Middle frontal gyrus (tissue), 1 donor: ENCODE measurements around the gene CACNA1A.
A peak's percentile ranks its signal among the peaks of the same experiment; 100 is the strongest.

Experiments
- DNase-seq: peaks from one replicate; pipeline ENCODE4 v3.0.0-alpha.2; 2015; ENCODE audit warnings: low spot score; ENCODE audit errors: extremely low spot score

CACNA1A gene

DNA sequence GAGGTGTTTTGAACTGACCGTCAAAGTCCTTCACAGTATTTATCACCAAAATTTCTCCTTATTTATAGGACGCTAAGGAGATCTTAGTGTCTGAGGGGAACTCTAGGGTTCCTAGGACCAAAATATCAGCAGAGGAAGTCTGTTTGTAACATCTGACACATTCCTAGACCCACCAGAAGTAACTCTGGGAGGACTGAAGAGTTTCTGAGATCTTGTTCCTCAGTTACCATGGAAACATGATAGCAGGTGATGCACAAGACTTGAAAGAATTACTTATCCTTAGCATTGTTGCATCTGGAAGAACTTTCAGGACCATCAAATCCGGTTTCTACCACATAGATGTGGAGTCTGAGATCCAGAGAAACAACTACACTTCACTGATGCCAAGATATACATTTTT lies 191.5 kb downstream of the CACNA1A start:
- DNase-seq = no peak

DNA sequence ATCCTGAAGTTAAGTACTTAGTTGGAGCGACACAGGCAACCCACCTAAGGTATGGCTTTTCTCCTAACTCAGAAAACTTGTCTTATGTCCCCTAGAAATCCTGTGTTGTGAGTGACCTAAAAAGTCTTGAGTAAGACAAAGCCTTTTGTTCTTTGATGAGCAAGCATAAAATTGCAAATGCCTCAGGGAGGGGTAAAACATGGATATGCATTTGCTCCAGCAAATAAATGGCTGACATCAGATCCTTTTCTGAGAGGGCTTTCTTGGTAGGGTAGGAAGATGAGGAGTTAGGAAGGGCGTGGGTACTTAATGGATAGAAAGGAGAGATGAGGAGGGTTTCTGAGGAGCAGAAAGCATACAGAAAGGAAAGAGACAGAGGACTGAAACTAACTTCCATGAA lies 192.4 kb downstream of the CACNA1A start:
- no peak for DNase-seq

DNA sequence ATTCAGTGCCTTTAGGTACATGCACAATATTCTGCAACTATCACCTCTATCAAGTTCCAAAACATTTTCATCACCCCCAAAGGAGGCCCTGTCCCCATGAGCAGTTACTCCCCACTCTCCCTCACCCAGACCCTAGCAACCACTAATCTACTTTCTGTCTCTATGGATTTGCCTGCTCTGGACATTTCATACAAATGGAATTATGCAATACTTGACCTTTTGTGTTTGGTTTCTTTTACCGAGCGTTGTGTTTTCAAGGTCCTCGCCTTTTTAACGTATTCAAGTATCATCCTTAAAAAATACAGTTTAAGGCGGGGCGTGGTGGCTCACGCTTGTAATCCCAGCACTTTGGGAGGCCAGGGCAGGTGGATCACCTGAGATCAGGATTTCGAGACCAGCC lies 196.4 kb downstream of the CACNA1A start:
- DNase-seq = no peak

DNA sequence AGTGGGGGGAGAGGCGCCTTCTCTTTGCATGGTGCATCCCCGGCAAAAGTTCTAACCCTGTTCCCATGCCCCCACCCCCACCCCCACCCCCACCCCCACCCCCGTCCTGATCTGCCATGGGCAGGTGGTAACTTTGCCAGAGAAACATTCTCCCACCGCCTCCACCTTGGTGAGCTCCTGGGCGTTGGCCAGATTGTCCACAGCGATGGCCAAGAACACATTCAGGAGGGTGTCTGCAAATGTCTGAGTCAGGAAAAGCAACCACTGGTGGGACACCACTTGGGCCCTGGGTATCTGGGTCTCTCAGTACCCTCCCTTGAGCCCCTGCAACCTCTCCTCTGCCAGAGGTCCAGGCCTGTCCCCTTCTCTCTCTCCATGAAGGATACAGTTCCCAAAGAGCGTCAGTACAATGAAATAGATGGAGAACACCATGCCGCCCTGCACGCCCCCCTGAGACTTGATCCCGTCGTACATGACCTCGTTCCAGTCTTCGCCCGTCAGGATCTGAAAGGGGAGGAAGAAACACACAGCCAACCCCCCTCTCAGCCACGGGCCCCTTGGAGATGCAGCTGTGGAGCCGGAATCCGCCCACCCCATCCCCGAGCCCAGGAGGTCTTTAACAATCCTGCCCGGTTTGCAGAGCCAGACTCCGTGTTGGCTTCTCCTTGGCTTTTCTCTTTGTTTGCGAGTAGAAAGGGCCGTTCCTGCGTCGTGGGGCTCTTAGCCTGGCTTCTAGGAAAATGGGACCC lies 202.7 kb downstream of the CACNA1A start:
- no peak for DNase-seq

DNA sequence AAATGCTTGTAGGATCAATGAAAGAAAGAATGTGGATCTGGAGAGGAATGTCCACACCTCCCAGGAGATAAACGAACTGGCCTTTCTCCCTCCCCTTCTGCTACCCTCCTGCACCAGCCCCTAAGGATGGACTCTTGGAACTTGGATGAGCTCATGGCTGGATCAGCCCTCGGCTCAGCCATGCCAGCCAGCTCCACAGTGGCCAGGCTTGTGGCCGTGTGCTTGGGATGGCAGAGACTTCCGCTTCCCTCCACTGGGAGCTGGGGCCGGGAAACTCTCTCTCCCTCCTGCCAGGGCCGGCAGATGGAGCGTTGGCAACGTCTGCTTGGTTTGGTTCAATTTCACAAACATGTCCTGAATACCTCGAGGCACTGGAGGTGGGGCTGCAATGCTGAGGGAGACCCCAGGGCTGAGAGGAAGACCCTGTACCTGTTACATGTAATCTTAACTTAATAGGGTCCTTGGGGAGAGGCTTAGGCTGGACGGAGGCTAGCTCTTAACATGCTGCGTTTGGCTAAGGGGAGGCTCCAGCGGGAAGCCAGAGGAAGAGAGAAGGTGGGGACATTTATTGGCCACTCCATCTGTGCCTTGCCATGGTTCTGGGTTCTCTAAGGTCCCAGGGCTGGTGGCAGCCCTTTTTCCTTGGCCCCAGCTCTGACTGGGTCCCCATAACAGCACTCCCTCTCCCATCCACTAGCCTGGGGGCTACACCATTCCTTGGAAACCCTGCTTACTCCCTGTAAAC lies 203.6 kb downstream of the CACNA1A start:
- DNase-seq = peak; percentile 14

DNA sequence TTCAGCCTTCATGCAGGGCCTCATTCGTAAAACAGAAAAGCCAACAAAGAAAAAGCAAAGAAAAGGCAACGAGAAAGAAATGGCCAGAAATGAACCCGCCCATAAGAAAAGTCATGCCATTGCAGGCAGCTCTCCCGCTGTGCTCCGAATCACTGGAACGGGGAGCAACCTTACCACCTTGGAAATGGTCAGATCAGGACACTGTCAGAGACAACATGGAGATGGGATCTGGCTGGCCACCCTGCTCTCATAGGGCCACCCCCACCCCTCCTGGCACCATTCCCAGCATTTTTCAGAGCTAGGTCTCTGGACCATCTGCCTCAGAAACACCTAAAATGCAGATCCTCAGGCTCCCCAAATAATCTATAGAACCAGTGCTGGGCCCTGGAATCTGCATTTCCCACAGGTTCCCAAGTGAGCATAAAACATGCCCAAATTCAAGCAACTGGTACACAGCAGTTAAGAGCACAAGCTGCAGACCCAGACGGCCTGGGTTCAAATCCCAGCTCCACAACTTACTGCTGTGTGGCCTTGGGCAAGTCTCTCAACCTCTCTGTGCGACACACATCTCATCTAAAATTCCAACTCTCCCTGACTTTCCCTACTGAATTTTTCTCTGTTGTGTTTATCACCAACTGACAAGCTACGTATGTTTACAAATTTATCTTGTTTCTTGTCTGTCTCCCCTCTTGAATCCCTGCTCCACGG lies 204.5 kb downstream of the CACNA1A start:
- DNase-seq = no peak

DNA sequence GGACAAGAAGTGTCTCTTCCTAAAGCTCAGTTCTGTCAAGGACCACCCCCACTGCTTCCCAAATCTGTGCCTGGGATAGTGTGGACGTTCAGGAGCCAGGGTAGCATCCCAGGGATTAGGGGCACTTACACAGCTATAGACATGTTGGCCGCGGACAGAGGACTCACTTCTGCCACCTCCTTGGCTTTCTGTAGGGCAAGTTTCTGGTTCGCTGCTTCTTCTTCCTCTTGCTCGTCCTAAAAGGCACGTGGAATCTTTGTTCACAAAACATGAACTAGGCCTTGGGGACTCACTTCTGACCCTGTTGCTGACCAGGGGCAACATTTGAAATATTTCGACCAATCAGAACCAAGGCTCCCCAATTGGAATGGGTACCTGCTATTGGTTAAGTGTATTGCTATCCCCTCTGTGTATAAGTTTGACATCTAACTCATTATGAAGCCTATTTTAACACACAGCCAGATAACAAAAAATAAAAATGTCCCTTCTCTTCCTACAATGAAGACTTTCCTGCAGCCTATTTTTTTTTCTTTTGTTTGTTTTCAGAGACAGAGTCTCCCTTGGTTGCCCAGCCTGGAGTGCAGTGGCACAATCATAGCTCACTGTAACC lies 205.8 kb downstream of the CACNA1A start:
- DNase-seq = no peak

DNA sequence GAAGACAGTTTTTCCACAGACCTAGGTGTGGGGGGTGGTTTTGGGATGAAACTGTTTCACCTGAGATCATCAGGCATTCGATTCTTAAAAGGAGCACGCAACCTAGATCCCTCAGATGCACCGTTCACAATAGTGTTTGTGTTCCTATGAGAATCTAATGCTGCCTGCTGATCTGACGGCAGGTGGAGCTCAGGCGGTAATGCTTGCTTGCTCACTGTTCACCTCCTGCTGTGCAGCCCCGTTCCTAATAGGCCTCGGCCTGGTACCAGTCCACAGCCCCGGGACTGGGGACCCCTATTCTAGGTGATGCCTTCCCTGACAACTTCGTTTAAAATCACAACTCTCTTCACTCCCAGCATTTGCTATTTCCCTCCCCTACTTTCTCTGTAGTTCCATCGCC lies 206.4 kb downstream of the CACNA1A start:
- DNase-seq = no peak

DNA sequence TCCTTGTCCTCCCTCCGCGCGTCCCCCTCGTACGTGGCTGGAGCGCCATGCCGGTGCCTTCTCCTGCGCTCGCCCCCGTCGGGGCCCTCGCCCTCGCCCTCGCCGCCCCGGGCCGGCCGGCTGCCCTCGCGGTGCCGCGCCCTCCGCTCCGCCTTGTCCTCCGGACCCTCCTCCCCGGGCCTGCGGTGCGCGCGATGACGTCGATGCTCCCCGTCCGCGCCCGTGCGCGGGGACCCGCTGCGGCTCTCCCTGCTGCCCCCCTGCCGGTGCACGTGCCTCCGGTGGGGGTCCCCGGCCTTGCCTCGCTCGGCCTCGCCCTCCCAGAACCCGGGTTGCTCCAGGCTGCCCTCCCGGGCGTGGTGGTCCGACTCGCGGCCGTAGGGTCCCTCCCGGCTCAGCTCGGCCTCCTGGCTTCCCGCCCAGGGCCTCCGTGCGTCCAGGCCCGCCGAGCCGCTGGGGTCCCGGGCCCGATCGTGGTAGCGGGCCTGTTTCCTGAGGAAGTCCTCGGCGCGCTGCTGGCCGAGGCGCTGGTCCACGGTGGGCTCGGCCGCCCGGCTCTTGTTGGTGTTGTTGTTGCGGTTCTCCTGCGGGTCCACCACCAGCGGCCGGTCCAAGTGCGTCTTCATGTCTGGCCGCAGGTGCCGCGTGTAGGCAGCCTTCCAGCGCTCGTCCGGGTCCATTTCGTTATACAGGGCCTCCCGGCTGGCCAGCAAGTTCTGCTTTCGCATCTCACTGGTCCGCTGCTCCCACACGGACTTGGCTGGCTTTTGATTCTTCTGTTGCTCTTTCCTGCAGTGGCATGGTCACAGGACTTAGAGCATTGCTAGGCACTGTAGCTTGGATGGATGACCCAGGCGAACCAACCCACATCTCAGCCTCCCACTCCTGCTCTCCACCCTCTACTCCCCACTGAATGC lies 207.5 kb downstream of the CACNA1A start:
- no peak for DNase-seq

DNA sequence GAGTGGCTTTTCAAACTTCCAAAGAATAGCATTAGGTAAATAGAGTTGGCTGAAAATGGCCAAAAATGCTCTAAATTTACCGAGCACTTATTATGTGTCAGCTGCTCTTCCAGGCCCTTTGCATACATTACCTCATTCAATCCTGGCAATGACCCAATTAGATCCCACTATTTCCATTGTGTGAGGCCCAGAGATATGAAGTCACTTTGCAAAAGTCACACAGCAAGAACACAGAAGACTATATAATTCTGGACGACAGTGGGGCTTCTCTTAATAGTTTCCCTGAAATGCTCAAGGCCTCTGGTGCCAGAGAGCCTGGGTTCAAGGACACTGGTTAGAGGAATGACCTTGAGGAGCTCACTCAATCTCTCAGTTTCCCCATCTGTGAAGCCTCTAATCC lies 209.3 kb downstream of the CACNA1A start:
- DNase-seq = no peak

DNA sequence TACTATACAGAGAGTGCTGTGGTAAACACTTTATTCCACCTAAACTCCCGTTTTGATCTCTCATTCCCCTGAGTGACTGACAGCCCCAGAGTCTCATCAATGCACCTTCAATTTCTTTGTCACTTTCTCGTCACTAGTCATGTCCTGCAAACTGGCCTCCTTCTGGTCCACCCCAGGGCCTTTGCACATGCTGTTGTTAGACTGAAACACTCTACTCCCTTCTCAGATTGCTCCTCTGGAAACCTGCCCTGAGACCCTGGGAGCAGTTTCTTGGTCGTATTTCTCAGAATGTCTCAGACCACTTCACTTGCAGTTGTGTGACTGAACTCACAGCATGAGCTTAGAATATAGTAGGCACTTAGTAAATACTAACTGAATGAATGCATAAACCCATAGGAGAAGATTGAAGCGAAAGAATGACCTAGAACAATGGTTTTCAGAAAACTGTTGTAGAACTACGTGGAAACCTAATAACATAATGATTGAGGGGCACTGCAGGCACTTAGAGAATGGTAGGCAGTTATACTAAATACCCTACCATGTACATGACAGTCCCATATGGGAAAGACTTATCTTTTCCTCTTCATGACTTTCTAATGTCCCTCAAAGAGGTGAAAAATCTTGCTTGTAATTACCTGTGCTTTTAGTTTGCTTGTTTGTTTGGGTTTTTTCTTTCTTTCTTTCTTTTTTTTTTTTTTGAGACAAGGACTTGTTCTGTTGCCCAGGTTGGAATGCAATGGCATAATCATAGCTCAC lies 211.3 kb downstream of the CACNA1A start:
- no peak for DNase-seq

DNA sequence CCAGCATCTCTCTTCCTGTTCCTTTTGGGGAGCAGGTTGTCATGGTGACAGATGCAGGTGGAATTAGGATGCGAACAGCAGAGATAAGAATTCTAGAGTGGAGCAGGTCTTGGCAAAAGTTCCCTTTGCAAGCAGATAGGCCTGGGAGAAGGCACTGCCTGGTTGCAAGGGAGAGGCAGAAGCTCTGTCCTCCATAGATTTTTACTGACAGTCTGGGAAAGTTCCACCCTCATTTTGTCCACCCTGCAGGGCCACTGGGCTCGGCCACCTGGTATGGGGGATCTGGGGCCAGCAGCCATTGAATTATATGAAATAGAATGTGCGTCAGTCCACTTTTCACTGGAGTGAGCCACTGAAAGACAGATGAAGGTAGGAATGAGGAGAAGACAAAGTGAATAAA lies 214.4 kb downstream of the CACNA1A start:
- DNase-seq = no peak

DNA sequence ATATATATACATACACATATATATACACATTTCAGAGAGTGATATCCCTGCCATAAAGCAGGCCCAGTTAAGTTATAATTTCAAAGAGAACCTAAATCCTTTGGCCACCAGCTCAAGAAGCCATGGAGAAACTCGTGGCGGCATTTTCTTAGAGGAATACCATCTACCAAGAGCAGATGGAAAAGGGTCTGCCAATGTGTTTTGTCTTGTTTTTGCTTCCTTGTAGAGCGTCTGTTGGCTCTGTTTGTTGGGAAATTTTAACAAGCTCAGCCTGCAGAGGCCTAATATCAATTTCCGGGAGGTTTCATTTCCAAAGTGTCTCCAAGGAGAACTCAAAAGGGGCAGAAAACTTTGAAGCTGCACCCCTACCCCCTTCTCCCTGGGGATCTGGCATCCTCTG lies 215.5 kb downstream of the CACNA1A start:
- no peak for DNase-seq

DNA sequence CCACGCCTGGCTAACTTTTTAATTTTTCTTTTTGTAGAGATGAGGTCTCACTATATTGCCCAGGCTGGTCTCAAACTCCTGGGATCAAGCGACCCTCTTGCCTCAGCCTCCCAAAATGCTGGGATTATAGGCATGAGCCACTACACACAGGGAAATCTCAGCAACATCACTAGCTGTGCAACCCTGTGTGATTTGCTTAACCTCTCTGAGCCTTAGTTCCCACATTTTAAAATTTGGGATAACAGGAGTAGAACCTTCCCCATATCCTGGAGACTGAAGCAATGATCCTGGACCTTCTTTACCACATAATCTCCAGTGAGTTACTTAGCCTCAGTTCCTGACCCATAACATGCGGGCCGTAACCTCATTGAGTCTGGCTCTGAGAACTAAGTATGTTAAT lies 217.0 kb downstream of the CACNA1A start:
- no peak for DNase-seq

DNA sequence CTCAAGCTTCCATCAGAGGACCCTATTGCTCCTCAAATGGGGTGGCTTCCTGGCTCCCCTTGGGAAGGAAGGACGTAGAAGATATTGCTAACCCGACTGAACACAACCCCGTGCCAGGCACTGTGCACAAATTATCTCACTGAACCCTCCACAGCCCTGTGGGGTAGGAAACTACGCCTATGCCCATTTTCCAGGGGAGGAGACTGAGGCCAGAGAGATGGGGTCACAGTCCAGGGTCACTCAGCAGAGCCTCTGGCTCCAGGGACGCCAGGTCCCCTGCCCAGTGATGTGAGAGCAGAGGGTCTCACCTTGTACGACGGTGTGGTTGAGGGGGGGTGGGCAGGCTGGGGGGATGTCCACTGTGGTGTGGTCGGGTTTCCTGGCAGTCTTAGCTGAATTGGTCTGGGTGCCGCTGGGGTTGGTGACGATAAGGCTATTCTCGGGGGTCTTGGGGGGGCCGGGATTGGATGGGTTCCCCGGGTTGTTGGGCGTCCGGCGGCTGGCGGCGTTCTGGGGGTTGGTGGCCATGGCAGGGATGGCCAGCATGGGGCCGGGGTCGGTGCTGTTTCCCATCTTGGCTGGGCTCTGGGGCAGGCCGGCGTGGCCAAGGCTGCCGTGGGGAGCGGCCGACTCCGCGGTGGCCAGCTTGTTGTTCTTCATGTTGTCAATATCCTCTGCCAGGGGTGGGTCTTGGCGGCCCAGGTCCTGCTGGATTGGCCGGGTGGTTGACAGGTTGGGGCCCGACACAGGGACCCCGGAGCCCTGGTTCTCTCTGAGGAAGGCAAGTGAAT lies 219.9 kb downstream of the CACNA1A start:
- no peak for DNase-seq

DNA sequence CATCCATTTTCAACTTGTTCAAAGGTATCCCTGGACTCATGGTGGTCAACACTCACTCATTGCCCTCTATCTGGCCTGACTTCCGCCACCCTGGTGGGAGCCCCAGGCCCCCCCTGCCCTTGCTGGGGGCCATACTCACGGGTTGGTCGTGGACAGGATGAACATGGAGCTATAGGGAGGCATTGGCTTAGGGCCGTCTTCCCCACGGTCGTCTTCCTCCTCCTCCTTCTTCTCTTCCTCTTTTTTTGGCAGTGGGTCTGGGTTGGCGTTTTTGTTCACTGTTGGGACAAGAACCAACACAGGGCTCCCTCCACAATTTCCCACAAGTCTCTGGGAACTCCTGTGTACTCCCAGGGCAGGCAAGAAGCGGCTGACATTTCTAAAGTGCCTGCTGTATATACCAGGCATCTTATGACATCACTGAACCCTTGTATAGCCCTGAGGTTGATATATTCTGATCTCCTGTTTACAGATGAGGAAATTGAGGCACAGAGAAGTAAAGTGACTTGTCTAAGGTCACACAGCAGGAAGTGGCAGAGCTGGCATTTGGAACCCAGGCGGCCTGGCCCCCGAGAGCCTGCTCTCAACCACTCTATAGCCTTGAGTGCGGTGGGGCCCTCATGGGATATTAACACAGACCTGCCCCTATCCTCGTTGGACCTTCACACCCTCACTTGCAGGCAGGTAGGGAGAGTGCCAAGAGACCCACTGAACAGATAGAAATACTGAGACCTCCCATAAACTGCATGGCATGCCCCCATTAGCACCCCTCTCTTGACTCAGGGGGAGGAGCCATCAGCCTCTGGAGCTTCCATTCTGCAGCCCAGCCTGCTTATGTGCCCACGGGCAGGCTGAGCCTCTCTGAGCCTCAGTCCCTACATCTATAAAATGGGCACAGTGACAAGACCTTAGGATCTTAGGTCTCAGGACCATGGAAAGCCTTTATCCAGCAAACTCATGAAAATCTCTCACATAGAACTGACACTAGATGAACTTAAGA lies 221.1 kb downstream of the CACNA1A start:
- DNase-seq = no peak

DNA sequence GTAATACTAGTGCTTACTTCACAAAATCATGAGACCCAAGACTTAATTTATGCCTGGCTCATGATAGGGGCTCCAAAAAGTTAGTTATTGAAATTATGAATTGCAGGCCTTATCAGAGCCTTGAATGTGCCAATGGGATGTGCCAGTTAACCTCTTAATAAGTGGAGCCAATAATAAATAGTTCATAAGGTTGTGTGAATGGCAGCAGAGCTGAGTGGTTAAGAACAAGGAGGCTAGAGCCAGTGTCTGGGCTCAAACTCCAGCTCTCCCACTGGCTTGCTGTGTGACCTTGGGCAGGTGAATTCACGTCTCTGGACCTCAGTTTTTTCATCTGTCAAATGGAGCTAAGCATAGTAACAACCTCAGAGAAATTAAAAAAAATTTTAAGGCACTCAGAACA lies 222.4 kb downstream of the CACNA1A start:
- no peak for DNase-seq

DNA sequence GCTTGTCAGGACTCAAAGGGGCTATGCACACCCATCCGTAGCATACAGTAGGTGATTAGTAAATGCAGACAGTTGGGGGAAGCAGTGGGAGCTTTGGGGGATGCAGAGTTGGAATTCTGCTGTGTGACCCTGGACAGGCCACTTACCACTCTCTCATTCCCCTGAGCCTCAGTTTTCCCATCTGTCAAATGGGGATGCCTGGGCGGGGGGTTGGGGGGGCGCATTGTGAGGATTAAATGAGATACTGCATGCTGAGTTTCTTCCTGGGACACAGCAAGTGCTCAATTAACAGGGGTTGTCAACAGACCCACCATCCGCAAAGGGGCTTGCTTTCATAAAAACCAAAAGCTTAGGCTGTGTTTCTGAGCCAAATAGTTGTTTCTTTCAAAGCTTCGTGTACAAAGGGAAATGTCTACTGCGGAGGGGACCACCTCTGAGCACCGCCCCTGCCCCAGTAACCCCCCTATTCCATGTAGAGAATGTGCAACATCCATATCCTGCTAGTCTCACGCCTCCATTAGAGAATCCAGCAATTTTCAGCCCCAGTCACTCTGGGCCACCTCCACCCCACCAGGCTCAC lies 223.7 kb downstream of the CACNA1A start:
- no peak for DNase-seq
